ENCODE results near the gene PSMC1. TPM values are rescaled to one million over a fixed set of nuclear protein-coding genes. Genes with fewer than 3 reads are reported as not detected.

The PSMC1 gene
- total RNA-seq, 4 donors from 2014 or later, result 38.2 to 142 (median 53.8) TPM

DNA sequence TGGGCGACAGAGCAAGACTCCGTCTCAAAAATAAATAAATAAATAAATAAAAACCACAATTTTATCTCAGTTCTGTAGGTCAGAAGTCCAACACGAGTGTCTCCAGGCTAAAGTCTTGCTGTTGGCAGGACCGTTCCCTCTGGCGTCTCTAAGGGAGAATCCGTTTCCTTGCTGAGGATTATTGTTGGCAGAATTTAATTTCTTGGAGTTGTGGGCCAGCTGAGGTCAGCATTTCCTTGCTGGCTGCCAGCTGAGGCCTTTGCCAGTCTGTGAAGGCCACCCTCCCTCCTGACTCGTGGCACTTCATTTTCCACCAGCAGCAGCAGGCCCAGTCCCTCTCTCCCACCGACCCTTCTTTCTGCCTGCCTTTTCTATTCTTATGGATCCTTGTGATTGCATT lies 17.2 kb downstream of the PSMC1 start:
- no peaks in the 10 kb centered on the region for H3K36me3 ChIP-seq

DNA sequence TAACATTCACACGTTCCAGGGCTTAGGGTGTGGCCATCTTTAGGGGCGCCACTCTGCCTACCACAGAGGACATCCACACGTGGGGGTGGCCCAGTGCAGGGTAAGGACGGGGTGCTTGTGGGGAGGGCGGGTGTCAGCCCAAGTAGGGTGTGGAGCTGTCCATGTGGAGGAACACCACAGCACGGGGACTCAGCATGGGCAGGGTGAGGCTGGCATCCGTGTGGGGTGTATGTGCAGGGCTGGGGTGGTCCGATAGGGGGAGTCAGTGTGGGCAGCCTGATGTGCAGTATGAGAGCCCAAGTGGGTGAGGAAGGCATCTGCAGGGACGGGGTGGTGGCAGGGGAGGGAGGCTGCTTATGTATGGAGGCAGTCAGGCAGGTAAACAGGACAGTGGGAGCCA lies 17.7 kb downstream of the PSMC1 start:
- Histone ChIP-seq H3K27ac (peak overlapping the region in 1 of 2 donors; percentile 15), H3K36me3 (no peaks in the 10 kb centered on the region)

More for the DNA sequence above, 17.2 kb downstream of the PSMC1 start:
- H3K9me3 ChIP-seq, result no peaks in the 10 kb centered on the region
- intact Hi-C loops (cut with DNase I; ENCODE audit: low total_unique reads), result no loop called here
- no peaks in the 10 kb centered on the region for H3K27me3 ChIP-seq
- peak in 1 of 2 donors; percentile 20 for DNase-seq
- H3K4me3 ChIP-seq, result no peak overlapping the region
- no peaks in the 10 kb centered on the region for H3K4me1 ChIP-seq
- TF ChIP-seq POLR2A (IDR thresholded peaks at IDR 0.05), result no peak
- H3K27ac ChIP-seq, result no peak overlapping the region

DNA sequence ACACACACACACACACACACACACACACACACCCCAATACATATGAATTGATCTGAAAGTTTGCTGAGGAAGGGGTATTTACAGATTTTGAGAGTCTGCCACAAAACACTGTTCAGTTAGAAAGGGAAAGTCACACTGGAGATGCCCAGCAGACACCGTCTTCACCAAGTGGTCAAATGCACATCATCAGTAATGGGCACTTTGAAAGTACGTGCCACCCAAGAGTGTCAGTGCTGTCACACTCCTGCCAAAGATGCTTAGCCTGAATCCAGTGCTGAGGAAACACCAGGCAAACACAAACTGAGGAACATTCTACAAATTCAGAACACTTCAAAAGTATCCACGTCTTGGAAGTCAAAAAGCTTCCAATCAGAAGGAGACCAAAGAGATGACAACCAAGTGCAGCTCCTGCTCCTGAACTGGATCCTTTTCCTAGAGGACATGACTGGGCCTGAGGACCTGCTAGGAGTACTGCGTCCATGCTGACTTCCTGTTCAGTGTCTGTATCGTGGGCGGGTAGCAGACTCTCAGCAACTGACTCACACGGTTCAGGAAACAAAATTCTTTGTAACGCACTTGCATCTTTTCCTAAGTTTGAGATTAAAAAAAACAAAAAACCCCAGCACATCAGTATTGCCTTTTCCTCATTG lies 18.6 kb downstream of the PSMC1 start:
- no peak for DNase-seq
- Histone ChIP-seq H3K36me3 (no peaks in the 10 kb centered on the region), H3K4me3 (no peak overlapping the region), H3K27me3 (no peaks in the 10 kb centered on the region), H3K9me3 (no peaks in the 10 kb centered on the region), H3K4me1 (no peaks in the 10 kb centered on the region), H3K27ac (peak overlapping the region in 1 of 2 donors; percentile 41)
- intact Hi-C loops (cut with DNase I; ENCODE audit: low total_unique reads), result no loop called here
- TF ChIP-seq POLR2A (IDR thresholded peaks at IDR 0.05), result no peak
- TF ChIP-seq, protein P1, sequence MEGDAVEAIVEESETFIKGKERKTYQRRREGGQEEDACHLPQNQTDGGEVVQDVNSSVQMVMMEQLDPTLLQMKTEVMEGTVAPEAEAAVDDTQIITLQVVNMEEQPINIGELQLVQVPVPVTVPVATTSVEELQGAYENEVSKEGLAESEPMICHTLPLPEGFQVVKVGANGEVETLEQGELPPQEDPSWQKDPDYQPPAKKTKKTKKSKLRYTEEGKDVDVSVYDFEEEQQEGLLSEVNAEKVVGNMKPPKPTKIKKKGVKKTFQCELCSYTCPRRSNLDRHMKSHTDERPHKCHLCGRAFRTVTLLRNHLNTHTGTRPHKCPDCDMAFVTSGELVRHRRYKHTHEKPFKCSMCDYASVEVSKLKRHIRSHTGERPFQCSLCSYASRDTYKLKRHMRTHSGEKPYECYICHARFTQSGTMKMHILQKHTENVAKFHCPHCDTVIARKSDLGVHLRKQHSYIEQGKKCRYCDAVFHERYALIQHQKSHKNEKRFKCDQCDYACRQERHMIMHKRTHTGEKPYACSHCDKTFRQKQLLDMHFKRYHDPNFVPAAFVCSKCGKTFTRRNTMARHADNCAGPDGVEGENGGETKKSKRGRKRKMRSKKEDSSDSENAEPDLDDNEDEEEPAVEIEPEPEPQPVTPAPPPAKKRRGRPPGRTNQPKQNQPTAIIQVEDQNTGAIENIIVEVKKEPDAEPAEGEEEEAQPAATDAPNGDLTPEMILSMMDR (IDR thresholded peaks at IDR 0.05), result no peak

More for the DNA sequence above, 17.7 kb downstream of the PSMC1 start:
- TF ChIP-seq, protein P1 (IDR thresholded peaks at IDR 0.05), result no peak
- TF ChIP-seq POLR2A (IDR thresholded peaks at IDR 0.05), result no peak
- Histone ChIP-seq H3K27me3 (no peaks in the 10 kb centered on the region), H3K4me3 (no peak overlapping the region), H3K9me3 (no peaks in the 10 kb centered on the region), H3K4me1 (no peaks in the 10 kb centered on the region)
- no peak for DNase-seq
- intact Hi-C loops (cut with DNase I; ENCODE audit: low total_unique reads), result no loop called here

DNA sequence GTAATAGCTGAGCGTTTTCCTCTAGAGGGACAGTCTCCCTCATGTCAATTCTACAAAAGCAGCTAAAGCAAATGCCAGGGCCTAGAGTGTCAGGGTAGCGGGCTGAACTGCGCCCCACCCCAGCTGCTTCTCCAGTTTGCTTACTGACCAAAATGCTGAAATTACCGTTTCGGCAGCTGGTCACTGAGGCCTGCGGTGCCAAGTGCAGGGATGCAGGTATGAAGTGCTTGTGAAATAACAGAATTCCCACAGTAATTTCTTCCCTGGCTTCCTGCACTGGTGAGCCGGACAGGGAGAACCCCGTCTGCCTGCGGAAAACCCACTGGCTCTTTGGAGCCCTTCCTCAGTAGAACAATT lies 19.1 kb downstream of the PSMC1 start:
- no peaks in the 10 kb centered on the region for H3K4me1 ChIP-seq
- DNase-seq, result no peak
- H3K27ac ChIP-seq, result peak overlapping the region in 1 of 2 donors; percentile 41
- no peak overlapping the region for H3K4me3 ChIP-seq
- H3K36me3 ChIP-seq, result no peaks in the 10 kb centered on the region
- no peak for TF ChIP-seq POLR2A (IDR thresholded peaks at IDR 0.05)
- TF ChIP-seq, protein P1 (IDR thresholded peaks at IDR 0.05), result no peak
- no peaks in the 10 kb centered on the region for H3K27me3 ChIP-seq
- intact Hi-C loops (cut with DNase I; ENCODE audit: low total_unique reads), result no loop called here
- no peaks in the 10 kb centered on the region for H3K9me3 ChIP-seq

DNA sequence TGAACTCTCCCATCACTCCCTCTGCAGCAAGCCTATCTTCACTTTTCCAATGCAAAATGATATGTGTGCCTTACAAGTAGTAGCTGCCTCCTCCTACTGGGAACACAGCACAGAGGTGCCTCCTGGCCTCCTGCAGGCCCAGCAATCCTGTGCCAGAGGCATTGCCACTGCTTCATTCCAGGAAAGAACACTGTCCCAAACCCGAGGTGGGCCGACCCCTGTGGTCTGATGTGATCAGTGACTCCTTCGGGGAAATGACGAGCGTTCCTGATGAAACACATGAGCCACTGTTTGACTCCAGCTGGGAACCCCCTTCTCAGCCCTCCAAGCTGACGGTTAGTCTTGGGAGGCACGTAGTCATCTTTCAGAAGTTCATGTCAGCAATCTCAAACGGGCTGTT lies 19.5 kb downstream of the PSMC1 start:
- Histone ChIP-seq H3K9me3 (no peaks in the 10 kb centered on the region), H3K27ac (peak overlapping the region in 1 of 2 donors; percentile 41), H3K4me1 (no peaks in the 10 kb centered on the region), H3K27me3 (no peaks in the 10 kb centered on the region), H3K36me3 (no peaks in the 10 kb centered on the region), H3K4me3 (no peak overlapping the region)
- TF ChIP-seq, protein P1 (IDR thresholded peaks at IDR 0.05), result no peak
- no peak for TF ChIP-seq POLR2A (IDR thresholded peaks at IDR 0.05)
- intact Hi-C loops (cut with DNase I; ENCODE audit: low total_unique reads), result no loop called here
- DNase-seq, result no peak
